MM.1S (cell line): ENCODE data around the gene PITPNM3.

ENCODE experiments used
- DNase-seq: peaks from one replicate; pipeline ENCODE4 v3.0.0-alpha.2; 2015
- H2AFZ ChIP-seq: fragments of 300-600 bp; sonication (generic); 2 replicates; pipeline ENCODE4 v1.6.0; 2016; ENCODE audit warnings: antibody characterized with exemption, low read length
- H3F3A ChIP-seq: fragments of 300-600 bp; sonication (generic); 2 replicates; pipeline ENCODE4 v1.6.1; 2016; ENCODE audit warnings: mild to moderate bottlenecking, antibody characterized with exemption, low read length, moderate library complexity, mixed read lengths; ENCODE audit not compliant: insufficient read depth
- H3K27ac ChIP-seq: fragments of 300-600 bp; sonication (generic); 2 replicates; pipeline ENCODE4 v1.5.1; 2016; ENCODE audit warnings: mild to moderate bottlenecking, low read length
- H3K27me3 ChIP-seq: fragments of 300-600 bp; sonication (generic); replicated peaks from 2 replicates; pipeline ENCODE4 v1.6.0; 2016; ENCODE audit warnings: low read length; ENCODE audit not compliant: insufficient read depth
- H3K36me3 ChIP-seq: fragments of 300-600 bp; sonication (generic); replicated peaks from 2 replicates; pipeline ENCODE4 v1.6.1; 2016; ENCODE audit warnings: mild to moderate bottlenecking, low read length, mixed read lengths; ENCODE audit not compliant: insufficient read depth
- H3K4me1 ChIP-seq: fragments of 300-600 bp; sonication (generic); 2 replicates; pipeline ENCODE4 v1.6.1; 2016; ENCODE audit warnings: low read length, mixed read lengths
- H3K4me2 ChIP-seq: fragments of 300-600 bp; sonication (generic); 2 replicates; pipeline ENCODE4 v1.6.0; 2016; ENCODE audit warnings: low read depth, low read length
- H3K4me3 ChIP-seq: fragments of 300-600 bp; sonication (generic); 2 replicates; pipeline ENCODE4 v1.5.1; 2016; ENCODE audit warnings: low read length, mixed read lengths
- H3K79me2 ChIP-seq: fragments of 300-600 bp; sonication (generic); 2 replicates; pipeline ENCODE4 v1.6.1; 2016; ENCODE audit warnings: mixed run types, low read length, mixed read lengths
- H3K9ac ChIP-seq: fragments of 300-600 bp; sonication (generic); 2 replicates; pipeline ENCODE4 v1.6.1; 2016; ENCODE audit warnings: low read length, mixed read lengths
- H3K9me2 ChIP-seq: fragments of 300-600 bp; sonication (generic); replicated peaks from 2 replicates; pipeline ENCODE4 v1.6.1; 2016; ENCODE audit warnings: mild to moderate bottlenecking, low read length, mixed read lengths; ENCODE audit not compliant: insufficient read depth
- H3K9me3 ChIP-seq: fragments of 300-600 bp; sonication (generic); replicated peaks from 2 replicates; pipeline ENCODE4 v1.6.1; 2016; ENCODE audit warnings: mild to moderate bottlenecking, low read length, mixed read lengths; ENCODE audit not compliant: insufficient read depth
- H4K20me1 ChIP-seq: fragments of 300-600 bp; sonication (generic); 2 replicates; pipeline ENCODE4 v1.6.1; 2016; ENCODE audit warnings: mild to moderate bottlenecking, low read length, moderate library complexity, mixed read lengths; ENCODE audit not compliant: insufficient read depth
- EZH2 ChIP-seq: fragments of 300-600 bp; sonication (generic); optimal IDR thresholded peaks from 2 replicates; pipeline ENCODE3; 2017; ENCODE audit warnings: low read depth, mild to moderate bottlenecking, antibody characterized with exemption, low read length, mixed read lengths
- EZH2phosphoT487 ChIP-seq: fragments of 300-600 bp; sonication (generic); IDR thresholded peaks from 2 replicates; pipeline ENCODE4 v1.6.1; 2018; ENCODE audit warnings: antibody characterized with exemption, low read length
- TF ChIP-seq, protein P1 (sequence below): fragments of 300-600 bp; sonication (generic); IDR thresholded peaks from 2 replicates; pipeline ENCODE4 v1.5.1; 2016; ENCODE audit warnings: antibody characterized with exemption, low read length, mixed read lengths

The PITPNM3 gene

GRCh38 chr17:6461792-6462524 lies 94.4 kb downstream of the PITPNM3 start:
- Histone ChIP-seq H3K9ac (no peak overlapping the region), H3K9me2 (no peaks in the 10 kb centered on the region), H3F3A (no peaks in the 10 kb centered on the region), H3K4me3 (no peak overlapping the region), H3K9me3 (no peaks in the 10 kb centered on the region), H4K20me1 (no peaks in the 10 kb centered on the region), H3K4me1 (peaks cover 5% of the 10 kb centered on the region), H3K36me3 (no peaks in the 10 kb centered on the region), H3K27ac (no peak overlapping the region), H3K4me2 (no peak overlapping the region), H2AFZ (no peak overlapping the region), H3K27me3 (peaks cover 61% of the 10 kb centered on the region), H3K79me2 (no peaks in the 10 kb centered on the region)
- DNase-seq: no peak
- TF ChIP-seq, protein P1, sequence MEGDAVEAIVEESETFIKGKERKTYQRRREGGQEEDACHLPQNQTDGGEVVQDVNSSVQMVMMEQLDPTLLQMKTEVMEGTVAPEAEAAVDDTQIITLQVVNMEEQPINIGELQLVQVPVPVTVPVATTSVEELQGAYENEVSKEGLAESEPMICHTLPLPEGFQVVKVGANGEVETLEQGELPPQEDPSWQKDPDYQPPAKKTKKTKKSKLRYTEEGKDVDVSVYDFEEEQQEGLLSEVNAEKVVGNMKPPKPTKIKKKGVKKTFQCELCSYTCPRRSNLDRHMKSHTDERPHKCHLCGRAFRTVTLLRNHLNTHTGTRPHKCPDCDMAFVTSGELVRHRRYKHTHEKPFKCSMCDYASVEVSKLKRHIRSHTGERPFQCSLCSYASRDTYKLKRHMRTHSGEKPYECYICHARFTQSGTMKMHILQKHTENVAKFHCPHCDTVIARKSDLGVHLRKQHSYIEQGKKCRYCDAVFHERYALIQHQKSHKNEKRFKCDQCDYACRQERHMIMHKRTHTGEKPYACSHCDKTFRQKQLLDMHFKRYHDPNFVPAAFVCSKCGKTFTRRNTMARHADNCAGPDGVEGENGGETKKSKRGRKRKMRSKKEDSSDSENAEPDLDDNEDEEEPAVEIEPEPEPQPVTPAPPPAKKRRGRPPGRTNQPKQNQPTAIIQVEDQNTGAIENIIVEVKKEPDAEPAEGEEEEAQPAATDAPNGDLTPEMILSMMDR: no peak

- peaks cover 11% of the 10 kb centered on the region for H3K4me1 ChIP-seq
- H3K79me2 ChIP-seq: no peaks in the 10 kb centered on the region
- H3K9me2 ChIP-seq: no peaks in the 10 kb centered on the region
- no peak overlapping the region for H3K4me2 ChIP-seq
- H3F3A ChIP-seq: no peaks in the 10 kb centered on the region
- H3K27me3 ChIP-seq: peaks cover 56% of the 10 kb centered on the region
- H3K27ac ChIP-seq: no peak overlapping the region
- no peak for DNase-seq
- no peaks in the 10 kb centered on the region for H4K20me1 ChIP-seq
- H3K36me3 ChIP-seq: no peaks in the 10 kb centered on the region
- H3K4me3 ChIP-seq: no peak overlapping the region
- TF ChIP-seq, protein P1: no peak
- TF ChIP-seq EZH2 (no peak), EZH2phosphoT487 (no peak)
- H3K9me3 ChIP-seq: no peaks in the 10 kb centered on the region
- no peak overlapping the region for H2AFZ ChIP-seq
- H3K9ac ChIP-seq: no peak overlapping the region
Measured at GRCh38 chr17:6461246-6461645, 95.1 kb downstream of the PITPNM3 start.

DNA sequence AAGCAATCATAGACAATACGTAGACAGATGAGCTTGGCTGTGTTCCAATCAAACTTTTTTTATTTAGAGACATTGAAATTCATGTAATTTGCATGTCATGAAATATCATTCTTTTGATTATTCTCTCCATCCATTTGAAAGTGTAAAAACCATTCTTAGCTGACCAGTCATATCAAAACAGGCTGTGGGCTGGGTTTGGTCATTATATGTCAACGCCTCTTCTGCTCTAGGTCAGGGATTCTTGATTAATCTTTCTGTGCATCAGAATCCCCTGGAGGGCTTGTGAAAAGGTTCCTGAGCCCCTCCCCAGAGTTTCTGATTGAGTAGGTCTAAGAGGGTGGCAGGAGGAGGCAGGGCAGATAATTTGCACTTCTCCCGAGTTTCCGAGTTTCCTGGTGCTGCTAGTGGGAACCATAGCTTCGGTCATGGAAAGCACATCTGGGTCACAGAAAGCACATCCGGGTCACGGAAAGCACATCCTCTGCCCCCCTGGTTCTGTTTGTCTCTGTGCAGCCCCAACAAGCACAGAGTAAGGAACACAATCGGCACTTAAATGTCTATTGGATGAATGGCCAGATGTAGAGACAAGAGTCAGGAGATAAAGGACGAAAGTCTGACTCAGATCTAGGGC lies 95.7 kb downstream of the PITPNM3 start:
- peaks cover 50% of the 10 kb centered on the region for H3K27me3 ChIP-seq
- H3K36me3 ChIP-seq: no peaks in the 10 kb centered on the region
- no peak overlapping the region for H3K9ac ChIP-seq
- TF ChIP-seq, protein P1: no peak
- no peak for TF ChIP-seq EZH2phosphoT487
- no peak for TF ChIP-seq EZH2
- H4K20me1 ChIP-seq: no peaks in the 10 kb centered on the region
- no peaks in the 10 kb centered on the region for H3K79me2 ChIP-seq
- H3K4me2 ChIP-seq: no peak overlapping the region
- no peak for DNase-seq
- no peaks in the 10 kb centered on the region for H3K9me3 ChIP-seq
- peaks cover 11% of the 10 kb centered on the region for H3K4me1 ChIP-seq
- H3K4me3 ChIP-seq: no peak overlapping the region
- H3K9me2 ChIP-seq: no peaks in the 10 kb centered on the region
- H2AFZ ChIP-seq: no peak overlapping the region
- no peak overlapping the region for H3K27ac ChIP-seq
- H3F3A ChIP-seq: no peaks in the 10 kb centered on the region; the same call in 1 of the 2 replicates
